RWPE2 (cell line): ENCODE measurements around the gene TMEM145.
A peak's percentile ranks its signal among the peaks of the same experiment; 100 is the strongest.

Experiments used
- ATAC-seq: fragments of 200-7000 bp; cut with Tn5 transposase; 3 replicates; pipeline ENCODE4 v1.9.1; 2021; ENCODE audit warnings: low read depth
- DNase-seq: peaks from one replicate; pipeline ENCODE4 v3.0.0-alpha.2; 2020; ENCODE audit warnings: low spot score
- H3K27ac ChIP-seq: fragments of 450-650 bp; 2 replicates; pipeline ENCODE4 v1.5.1; 2017; ENCODE audit warnings: mild to moderate bottlenecking; ENCODE audit not compliant: poor library complexity, severe bottlenecking
- H3K27me3 ChIP-seq: fragments of 250-450 bp; sonication (Bioruptor Pico); 2 replicates; pipeline ENCODE4 v1.5.1; 2021; ENCODE audit warnings: mild to moderate bottlenecking, moderate library complexity; ENCODE audit not compliant: insufficient read depth, poor library complexity, severe bottlenecking
- H3K36me3 ChIP-seq: fragments of 250-450 bp; sonication (Bioruptor Pico); 2 replicates; pipeline ENCODE4 v1.5.1; 2020; ENCODE audit warnings: low read depth, mild to moderate bottlenecking, moderate library complexity
- H3K4me1 ChIP-seq: fragments of 250-450 bp; sonication (Bioruptor Pico); 2 replicates; pipeline ENCODE4 v1.5.1; 2021; ENCODE audit warnings: mild to moderate bottlenecking, moderate library complexity; ENCODE audit not compliant: insufficient read depth, poor library complexity, severe bottlenecking
- H3K4me3 ChIP-seq: fragments of 250-450 bp; sonication (Bioruptor Pico); 2 replicates; pipeline ENCODE4 v1.5.1; 2021; ENCODE audit warnings: mild to moderate bottlenecking, moderate library complexity; ENCODE audit not compliant: severe bottlenecking
- H3K9me3 ChIP-seq: fragments of 250-450 bp; sonication (Bioruptor Pico); 2 replicates; pipeline ENCODE4 v1.5.1; 2021; ENCODE audit warnings: mild to moderate bottlenecking, moderate library complexity; ENCODE audit not compliant: severe bottlenecking
- TF ChIP-seq, protein P1 (sequence below): fragments of 450-650 bp; IDR thresholded peaks from one replicate; pipeline ENCODE4 v1.5.1; 2017; ENCODE audit warnings: mild to moderate bottlenecking, moderate library complexity; ENCODE audit not compliant: poor library complexity, severe bottlenecking

TMEM145 gene

DNA sequence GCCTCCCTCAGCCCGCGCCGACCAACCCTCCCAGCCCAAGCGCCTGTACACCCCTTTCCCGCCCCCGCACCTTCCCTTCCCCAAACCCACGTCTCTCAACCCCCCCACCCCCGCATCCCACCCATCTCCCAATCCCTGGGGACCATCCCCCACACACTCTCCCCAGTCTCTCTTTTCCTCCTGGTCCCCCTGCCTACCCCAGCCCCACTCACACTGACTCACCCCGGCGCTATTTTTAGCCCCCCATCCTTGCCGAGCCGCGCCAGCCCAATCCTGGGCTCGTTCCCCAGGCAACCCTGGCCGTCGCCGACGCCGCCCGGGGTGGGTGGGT lies 32.3 kb upstream of the TMEM145 start:
- Histone ChIP-seq H3K4me3 (peak overlapping the region; percentile 68), H3K36me3 (peaks cover 16% of the 10 kb centered on the region), H3K9me3 (no peaks in the 10 kb centered on the region), H3K27me3 (no peaks in the 10 kb centered on the region), H3K27ac (peak overlapping the region; percentile 97), H3K4me1 (peaks cover 43% of the 10 kb centered on the region)
- TF ChIP-seq, protein P1, sequence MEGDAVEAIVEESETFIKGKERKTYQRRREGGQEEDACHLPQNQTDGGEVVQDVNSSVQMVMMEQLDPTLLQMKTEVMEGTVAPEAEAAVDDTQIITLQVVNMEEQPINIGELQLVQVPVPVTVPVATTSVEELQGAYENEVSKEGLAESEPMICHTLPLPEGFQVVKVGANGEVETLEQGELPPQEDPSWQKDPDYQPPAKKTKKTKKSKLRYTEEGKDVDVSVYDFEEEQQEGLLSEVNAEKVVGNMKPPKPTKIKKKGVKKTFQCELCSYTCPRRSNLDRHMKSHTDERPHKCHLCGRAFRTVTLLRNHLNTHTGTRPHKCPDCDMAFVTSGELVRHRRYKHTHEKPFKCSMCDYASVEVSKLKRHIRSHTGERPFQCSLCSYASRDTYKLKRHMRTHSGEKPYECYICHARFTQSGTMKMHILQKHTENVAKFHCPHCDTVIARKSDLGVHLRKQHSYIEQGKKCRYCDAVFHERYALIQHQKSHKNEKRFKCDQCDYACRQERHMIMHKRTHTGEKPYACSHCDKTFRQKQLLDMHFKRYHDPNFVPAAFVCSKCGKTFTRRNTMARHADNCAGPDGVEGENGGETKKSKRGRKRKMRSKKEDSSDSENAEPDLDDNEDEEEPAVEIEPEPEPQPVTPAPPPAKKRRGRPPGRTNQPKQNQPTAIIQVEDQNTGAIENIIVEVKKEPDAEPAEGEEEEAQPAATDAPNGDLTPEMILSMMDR, result no peak
- peak; percentile 69 for DNase-seq
- no peak for ATAC-seq

DNA sequence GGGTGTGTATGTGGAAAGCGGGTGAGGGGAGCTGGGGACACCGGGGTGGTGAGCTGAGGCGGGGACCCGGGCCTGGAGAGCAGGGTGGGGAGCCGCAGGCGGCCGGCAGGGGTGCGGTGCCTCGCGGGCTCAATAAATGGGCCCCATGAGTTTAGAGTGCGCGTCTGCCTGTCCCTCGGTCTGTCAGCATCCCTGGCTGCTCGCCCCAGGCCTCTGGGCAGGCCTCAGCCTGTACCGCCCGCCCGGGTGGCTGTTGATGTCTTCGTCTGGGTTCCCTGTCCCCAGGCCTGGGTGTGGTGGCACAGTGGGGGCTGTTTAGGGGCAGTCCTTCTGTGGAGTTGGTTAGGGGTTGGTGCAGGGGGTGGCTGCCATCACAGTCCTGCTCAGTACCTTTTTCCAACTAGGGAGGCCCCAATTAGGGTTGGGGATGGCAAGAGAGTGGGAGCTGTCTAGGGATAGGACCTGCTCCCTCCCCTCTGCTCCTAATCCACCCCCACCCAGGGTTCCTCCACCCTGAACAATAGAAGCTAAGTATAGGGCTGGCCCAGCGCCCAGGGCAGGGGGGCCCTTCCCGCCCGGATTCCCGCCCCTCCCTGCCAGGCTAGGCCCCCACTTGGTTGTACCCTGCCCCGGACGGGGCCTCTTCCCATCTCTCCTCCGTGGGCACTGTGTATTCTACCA lies 31.8 kb upstream of the TMEM145 start:
- peak; percentile 83 for DNase-seq
- Histone ChIP-seq H3K27ac (peak overlapping the region; percentile 97), H3K4me3 (peak overlapping the region; percentile 68), H3K27me3 (no peaks in the 10 kb centered on the region), H3K9me3 (no peaks in the 10 kb centered on the region), H3K36me3 (peaks cover 13% of the 10 kb centered on the region), H3K4me1 (peaks cover 43% of the 10 kb centered on the region)
- ATAC-seq, result peak; percentile 8
- TF ChIP-seq, protein P1, result no peak

DNA sequence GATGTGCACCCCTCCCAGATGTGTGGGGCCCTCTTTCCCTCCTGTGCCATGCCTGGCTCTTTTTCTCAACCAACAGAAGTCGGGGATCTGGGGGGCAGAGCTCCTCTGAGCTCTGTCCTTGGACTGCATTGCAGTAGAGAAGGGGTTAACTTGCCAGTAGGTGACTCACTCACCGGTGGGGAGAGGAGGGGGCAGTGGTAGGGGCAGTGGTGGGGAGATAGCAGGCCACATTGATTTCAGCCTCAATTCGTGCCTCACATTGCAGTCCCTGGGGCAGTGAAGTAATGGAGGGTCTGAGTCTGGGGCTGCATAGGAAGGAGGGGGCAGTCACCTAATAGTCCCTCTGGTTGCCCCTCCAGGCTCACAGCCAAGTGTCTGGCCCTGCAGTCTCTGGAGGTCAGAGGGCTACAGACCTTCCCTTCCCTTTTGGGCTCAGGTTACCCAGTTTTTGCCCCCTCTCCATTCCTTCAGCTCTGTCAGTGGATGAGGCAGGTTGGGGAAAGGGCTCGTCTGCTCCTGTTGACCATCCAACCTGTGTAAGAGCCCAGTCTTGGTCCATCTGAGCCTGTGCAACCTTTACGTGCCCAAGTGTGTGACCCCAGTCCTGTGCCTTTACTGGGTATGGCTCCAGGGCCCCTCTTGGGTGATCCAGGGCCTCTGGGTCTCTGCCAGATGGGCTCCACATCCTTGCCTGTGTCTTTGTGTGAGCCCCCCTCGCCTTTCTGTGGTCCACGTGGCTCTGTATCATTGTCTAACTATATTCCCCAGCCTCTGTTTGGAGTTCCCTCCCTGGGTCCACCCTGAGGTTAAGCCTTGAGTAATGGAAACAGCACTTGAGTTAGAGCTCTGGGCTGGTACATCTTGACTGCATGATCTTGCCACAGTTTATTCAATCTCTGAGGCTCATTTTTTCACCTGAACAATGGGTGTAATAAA lies 31.0 kb upstream of the TMEM145 start:
- peak overlapping the region; percentile 68 for H3K4me3 ChIP-seq
- DNase-seq, result no peak
- ATAC-seq, result peak; percentile 3; the same call in 2 of the 3 replicates

DNA sequence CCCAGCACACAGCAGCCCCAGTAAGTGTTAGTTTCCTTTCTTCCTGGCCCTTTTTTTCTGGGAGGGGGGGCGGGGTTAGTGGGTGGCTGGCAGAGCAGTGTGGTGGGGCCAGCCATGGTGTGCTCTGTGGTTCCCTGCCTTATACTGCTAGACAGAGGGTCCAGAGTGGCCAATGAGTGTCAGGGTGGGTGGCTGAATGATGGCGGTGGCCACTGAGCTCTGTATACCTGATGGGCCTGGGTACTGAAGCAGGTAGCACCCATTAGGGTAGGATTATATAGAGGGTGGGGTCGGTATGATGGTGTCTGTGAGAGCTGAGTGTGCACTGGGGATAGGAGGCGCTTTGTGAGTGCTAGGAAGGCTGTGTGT lies 30.3 kb upstream of the TMEM145 start:
- DNase-seq, result no peak
- Histone ChIP-seq H3K27ac (peak overlapping the region; percentile 97), H3K4me3 (no peak overlapping the region), H3K36me3 (peaks cover 12% of the 10 kb centered on the region), H3K4me1 (peaks cover 31% of the 10 kb centered on the region), H3K27me3 (no peaks in the 10 kb centered on the region), H3K9me3 (no peaks in the 10 kb centered on the region)
- no peak for ATAC-seq
- TF ChIP-seq, protein P1, result no peak

More for the DNA sequence above, 31.0 kb upstream of the TMEM145 start:
- Histone ChIP-seq H3K4me1 (peaks cover 38% of the 10 kb centered on the region), H3K27me3 (no peaks in the 10 kb centered on the region), H3K27ac (peak overlapping the region; percentile 97), H3K9me3 (no peaks in the 10 kb centered on the region), H3K36me3 (peaks cover 10% of the 10 kb centered on the region)
- TF ChIP-seq, protein P1, result no peak
